Mesothelial cell of epicardium (in vitro differentiated cells): ENCODE data around the gene HJV. TPM values are rescaled to one million over a fixed set of nuclear protein-coding genes. Genes with fewer than 3 reads are reported as not detected.
A peak's percentile ranks its signal among the peaks of the same experiment; 100 is the strongest.

Experiments used
- DNase-seq, 2 experiments: peaks; one replicate each; pipeline ENCODE4 v3.0.0; 2021; ENCODE audit warnings: low spot score in 2 of 2; ENCODE audit not compliant: unreplicated experiment in 2 of 2
- H3K27ac Mint-ChIP-seq: 2 replicates; pipeline ENCODE4 v1.8.0; 2021; ENCODE audit warnings: mixed read lengths
- H3K27me3 Mint-ChIP-seq: 2 replicates; pipeline ENCODE4 v1.8.0; 2021; ENCODE audit warnings: low read depth, mixed read lengths
- H3K36me3 Mint-ChIP-seq: 2 replicates; pipeline ENCODE4 v1.8.0; 2021; ENCODE audit warnings: mixed read lengths
- H3K4me1 Mint-ChIP-seq: 2 replicates; pipeline ENCODE4 v1.8.0; 2021; ENCODE audit warnings: mixed read lengths
- H3K4me3 Mint-ChIP-seq: 2 replicates; pipeline ENCODE4 v1.8.0; 2021; ENCODE audit warnings: mild to moderate bottlenecking, moderate library complexity, mixed read lengths
- H3K9me3 Mint-ChIP-seq: 2 replicates; pipeline ENCODE4 v1.8.0; 2021; ENCODE audit warnings: mixed read lengths
- CTCF ChIP-seq: fragments of 200-600 bp; sonication (generic); IDR thresholded peaks from one replicate; pipeline ENCODE4 v1.5.0; 2021; ENCODE audit warnings: antibody characterized with exemption; ENCODE audit not compliant: unreplicated experiment
- total RNA-seq: library from RNA; stranded (reverse); gene quantifications from 3 replicates; pipeline ENCODE4 v1.2.1, GENCODE V29; 2021

Gene HJV
- total RNA-seq, 1 donor from 2014 or later: not detected

- no peaks in the 10 kb centered on the region for H3K9me3 Mint-ChIP-seq
- H3K27me3 Mint-ChIP-seq: no peaks in the 10 kb centered on the region
- peaks cover 47% of the 10 kb centered on the region for H3K4me1 Mint-ChIP-seq
- no peak for TF ChIP-seq CTCF
- no peak for DNase-seq
- H3K4me3 Mint-ChIP-seq: no peak overlapping the region
- peaks cover 33% of the 10 kb centered on the region for H3K36me3 Mint-ChIP-seq
- H3K27ac Mint-ChIP-seq: peak overlapping the region; percentile 87
Observed at GRCh38 chr1:145990249-145990855, 31.2 kb downstream of the HJV start.

GRCh38 chr1:145988773-145989172, 32.8 kb downstream of the HJV start:
- Mint-ChIP-seq H3K36me3 (peaks cover 18% of the 10 kb centered on the region), H3K27me3 (no peaks in the 10 kb centered on the region), H3K9me3 (no peaks in the 10 kb centered on the region), H3K27ac (peak overlapping the region; percentile 31), H3K4me3 (no peak overlapping the region), H3K4me1 (peaks cover 41% of the 10 kb centered on the region)
- DNase-seq: no peak
- TF ChIP-seq CTCF: no peak

- H3K27ac Mint-ChIP-seq: no peak overlapping the region
- no peaks in the 10 kb centered on the region for H3K9me3 Mint-ChIP-seq
- no peak for DNase-seq
- no peaks in the 10 kb centered on the region for H3K27me3 Mint-ChIP-seq
- H3K4me3 Mint-ChIP-seq: no peak overlapping the region
- H3K36me3 Mint-ChIP-seq: peaks cover 9% of the 10 kb centered on the region
- peaks cover 37% of the 10 kb centered on the region for H3K4me1 Mint-ChIP-seq
- TF ChIP-seq CTCF: no peak
Observed at GRCh38 chr1:145987926-145988325, 33.6 kb downstream of the HJV start.

GRCh38 chr1:145986551-145986950, 35.0 kb downstream of the HJV start:
- Mint-ChIP-seq H3K27ac (no peak overlapping the region), H3K36me3 (no peaks in the 10 kb centered on the region), H3K27me3 (no peaks in the 10 kb centered on the region), H3K9me3 (no peaks in the 10 kb centered on the region), H3K4me3 (no peak overlapping the region), H3K4me1 (peaks cover 25% of the 10 kb centered on the region)
- no peak for TF ChIP-seq CTCF
- DNase-seq: no peak

- no peak for DNase-seq
- no peak for TF ChIP-seq CTCF
- Mint-ChIP-seq H3K27me3 (no peaks in the 10 kb centered on the region), H3K36me3 (no peaks in the 10 kb centered on the region), H3K9me3 (no peaks in the 10 kb centered on the region), H3K27ac (peak overlapping the region; percentile 82), H3K4me3 (no peak overlapping the region), H3K4me1 (peaks cover 24% of the 10 kb centered on the region)
Observed at GRCh38 chr1:145985502-145986439, 35.8 kb downstream of the HJV start.
